Peyer's patch (tissue), 4 donors: ENCODE data around the gene MAT1A.
A peak's percentile ranks its signal among the peaks of the same experiment; 100 is the strongest.
"Not testable (repeated sequence)": the region's sequence is repeated elsewhere in the genome, so short reads cannot be mapped to it uniquely, and the experiment has no call there.

Experiments
- POLR2A ChIP-seq, 2 donors: fragments of 450-650 bp; IDR thresholded peaks; one replicate each; pipeline ENCODE4 v1.5.1; 2017; ENCODE audit warnings: antibody characterized with exemption in 2 of 2, mild to moderate bottlenecking in 2 of 2, moderate library complexity in 2 of 2
- TF ChIP-seq, protein P1 (sequence below), 6 experiments: fragments of 450-650 bp in 4 of 6; fragments of 200-600 bp in 2 of 6; sonication (generic) in 1 of 6; IDR thresholded peaks; one replicate each; pipeline ENCODE4 v1.5.1; 2017 to 2019; ENCODE audit warnings: antibody characterized with exemption in 6 of 6, mild to moderate bottlenecking in 3 of 6, moderate library complexity in 1 of 6

DNA sequence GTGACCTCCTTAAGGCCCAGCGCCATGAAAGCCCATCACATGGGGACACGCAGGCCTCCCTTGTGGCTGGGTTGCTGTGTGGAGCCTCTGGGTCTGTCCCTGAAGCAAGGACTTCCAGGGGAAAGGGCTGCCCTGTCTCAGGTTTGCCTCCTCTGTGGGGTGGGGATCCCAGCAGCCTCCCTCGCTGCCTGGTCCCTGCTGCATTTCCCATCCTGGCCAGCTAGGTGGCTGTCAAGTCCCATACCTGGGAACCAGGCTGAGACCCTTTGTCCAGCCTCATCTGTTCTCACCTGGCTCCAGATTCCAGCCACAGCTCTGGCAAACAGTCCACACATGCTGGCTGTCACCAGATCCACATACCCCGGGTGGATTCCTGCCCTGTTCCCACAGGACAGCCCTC lies 32.7 kb downstream of the MAT1A start:
- TF ChIP-seq, protein P1, sequence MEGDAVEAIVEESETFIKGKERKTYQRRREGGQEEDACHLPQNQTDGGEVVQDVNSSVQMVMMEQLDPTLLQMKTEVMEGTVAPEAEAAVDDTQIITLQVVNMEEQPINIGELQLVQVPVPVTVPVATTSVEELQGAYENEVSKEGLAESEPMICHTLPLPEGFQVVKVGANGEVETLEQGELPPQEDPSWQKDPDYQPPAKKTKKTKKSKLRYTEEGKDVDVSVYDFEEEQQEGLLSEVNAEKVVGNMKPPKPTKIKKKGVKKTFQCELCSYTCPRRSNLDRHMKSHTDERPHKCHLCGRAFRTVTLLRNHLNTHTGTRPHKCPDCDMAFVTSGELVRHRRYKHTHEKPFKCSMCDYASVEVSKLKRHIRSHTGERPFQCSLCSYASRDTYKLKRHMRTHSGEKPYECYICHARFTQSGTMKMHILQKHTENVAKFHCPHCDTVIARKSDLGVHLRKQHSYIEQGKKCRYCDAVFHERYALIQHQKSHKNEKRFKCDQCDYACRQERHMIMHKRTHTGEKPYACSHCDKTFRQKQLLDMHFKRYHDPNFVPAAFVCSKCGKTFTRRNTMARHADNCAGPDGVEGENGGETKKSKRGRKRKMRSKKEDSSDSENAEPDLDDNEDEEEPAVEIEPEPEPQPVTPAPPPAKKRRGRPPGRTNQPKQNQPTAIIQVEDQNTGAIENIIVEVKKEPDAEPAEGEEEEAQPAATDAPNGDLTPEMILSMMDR (IDR thresholded peaks at IDR 0.05) = peak in 1 of 6 experiments; percentile 20
- not testable (repeated sequence) for TF ChIP-seq POLR2A (IDR thresholded peaks at IDR 0.05)
